LNCAP (cell line): ENCODE results near the gene PREX1.

ENCODE experiments used
- CTCF ChIP-seq: fragments of 450-650 bp; IDR thresholded peaks from 2 replicates; pipeline ENCODE4 v1.5.1; 2017; ENCODE audit warnings: mild to moderate bottlenecking

PREX1 gene

GRCh38 chr20:48622421-48622820, 205.4 kb downstream of the PREX1 start:
- TF ChIP-seq CTCF, result no peak

- TF ChIP-seq CTCF, result 0 out of 2 replicates have a peak, but pooled peaks have one; percentile 25
Measured at GRCh38 chr20:48621376-48622078, 206.3 kb downstream of the PREX1 start.

- peak; percentile 75 for TF ChIP-seq CTCF
Measured at GRCh38 chr20:48620507-48621375, 207.1 kb downstream of the PREX1 start.

- TF ChIP-seq CTCF, result no peak
Measured at GRCh38 chr20:48620154-48620506, 207.7 kb downstream of the PREX1 start.

- TF ChIP-seq CTCF, result no peak
Measured at GRCh38 chr20:48619126-48620101, 208.4 kb downstream of the PREX1 start.

DNA sequence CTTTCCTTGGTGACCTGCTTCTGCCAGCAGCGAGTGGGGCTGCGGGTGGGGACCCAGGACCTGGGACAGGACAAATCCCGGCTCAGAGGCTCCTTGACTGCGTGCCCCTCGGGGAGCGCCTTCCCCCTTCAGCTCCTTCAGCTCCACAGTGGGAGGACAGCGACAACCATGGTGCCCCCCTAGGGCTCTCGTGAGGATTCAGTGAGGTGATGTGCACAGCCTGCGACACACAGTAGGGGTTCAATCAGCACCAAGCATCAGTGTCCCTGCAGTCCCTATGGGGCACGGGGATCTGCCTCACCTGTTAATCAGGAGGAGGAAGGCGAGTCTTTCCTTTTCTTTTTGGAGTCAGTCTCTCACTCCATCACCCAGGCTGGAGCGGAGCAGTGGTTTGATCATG, 209.2 kb downstream of the PREX1 start:
- TF ChIP-seq CTCF, result no peak

DNA sequence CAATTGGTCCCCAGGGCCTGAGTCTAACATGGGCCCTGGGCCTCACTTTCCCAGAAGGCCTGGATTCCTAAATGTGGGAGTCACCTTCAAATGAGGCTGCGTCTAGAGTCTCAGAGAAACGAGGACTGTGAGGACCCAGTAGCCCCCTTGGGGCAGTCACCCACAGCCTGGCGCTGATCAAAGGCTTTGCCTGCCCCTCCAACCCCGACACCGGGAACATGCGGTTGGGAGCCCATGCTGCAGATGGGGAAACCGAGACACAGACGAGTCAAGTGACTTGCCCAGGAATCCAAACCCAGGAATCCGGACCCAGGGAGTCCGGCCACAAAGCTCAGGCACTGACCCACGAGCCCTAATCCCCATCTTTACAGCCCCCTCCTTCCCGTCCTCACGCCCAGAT, 209.7 kb downstream of the PREX1 start:
- TF ChIP-seq CTCF, result no peak
